T-helper 2 cell treated with Interferon-gamma antibody and Interleukin-4, amounts not matched to agents 100 ng/mL and 5 ng/mL, for 36 hours (primary cell): Measurements from ENCODE around the gene CHKB. TPM values are rescaled to one million over a fixed set of nuclear protein-coding genes. Genes with fewer than 3 reads are reported as not detected.

ENCODE experiments used
- intact Hi-C: fragments of 100-400 bp; cut with micrococcal nuclease; formaldehyde crosslinking; loops from one replicate; pipeline ENCODE4 v1.15.1; 2023
- total RNA-seq: library from RNA; stranded (reverse); gene quantifications from 2 replicates; pipeline ENCODE4 v1.2.3, GENCODE V29; 2022

CHKB gene
- total RNA-seq, 1 donor from 2014 or later: 98.8 TPM

- intact Hi-C loops: no loop called here
These were observed 5.6 kb downstream of the CHKB start for GRCh38 chr22:50576806-50577696.

GRCh38 chr22:50576070-50576469 is 6.6 kb downstream of the CHKB start:
- intact Hi-C loops: no loop called here

- intact Hi-C loops: no loop called here
These were observed 7.2 kb downstream of the CHKB start for GRCh38 chr22:50575426-50575941.

GRCh38 chr22:50574383-50574755 is 8.3 kb downstream of the CHKB start:
- intact Hi-C loops: no loop called here

GRCh38 chr22:50573491-50574382 is 8.9 kb downstream of the CHKB start:
- intact Hi-C loops: no loop called here

- intact Hi-C loops: no loop called here
These were observed 9.7 kb downstream of the CHKB start for GRCh38 chr22:50572965-50573364.

GRCh38 chr22:50571264-50572175 is 11.1 kb downstream of the CHKB start:
- intact Hi-C loops: no loop called here

GRCh38 chr22:50570861-50571260 is 11.8 kb downstream of the CHKB start:
- intact Hi-C loops: no loop called here

- intact Hi-C loops: no loop called here
These were observed 12.6 kb downstream of the CHKB start for GRCh38 chr22:50569896-50570535.

- intact Hi-C loops: no loop called here
These were observed 13.6 kb downstream of the CHKB start for GRCh38 chr22:50569041-50569459.

- intact Hi-C loops: no loop called here
These were observed 14.0 kb downstream of the CHKB start for GRCh38 chr22:50568626-50569025.

- intact Hi-C loops: no loop called here
These were observed 14.9 kb downstream of the CHKB start for GRCh38 chr22:50567721-50568252.

- intact Hi-C loops: loop anchor here (5.0 kb wide), 1 partner anchor 58 kb away; no protein-coding TSS in a partner anchor
These were observed 18.4 kb downstream of the CHKB start for GRCh38 chr22:50564289-50564688.

GRCh38 chr22:50563413-50564160 is 19.1 kb downstream of the CHKB start:
- intact Hi-C loops: loop anchor here (1.0 to 5.0 kb wide), 3 partner anchors 19 to 59 kb away; partner anchors contain the start of genes CHKB and KLHDC7B

- intact Hi-C loops: loop anchor here (1.0 to 5.0 kb wide), 5 partner anchors 18 to 60 kb away; partner anchors contain the start of genes CHKB, KLHDC7B and NCAPH2
These were observed 19.9 kb downstream of the CHKB start, which contains the start of gene SYCE3 for GRCh38 chr22:50562523-50563412. TSS of gene SYCE3 (minus strand) at chr22:50562919. CDS start at chr22:50556405, 6,514 bp downstream.

GRCh38 chr22:50561401-50562358 is 21.0 kb downstream of the CHKB start:
- intact Hi-C loops: loop anchor here (1.0 to 5.0 kb wide), 4 partner anchors 17 to 61 kb away; partner anchors contain the start of genes KLHDC7B and NCAPH2

GRCh38 chr22:50560034-50560433 is 22.6 kb downstream of the CHKB start:
- intact Hi-C loops: loop anchor here (5.0 kb wide), 1 partner anchor 62 kb away; no protein-coding TSS in a partner anchor
